Panc1 (cell line): Measurements from ENCODE around the gene CSPG5. TPM values are rescaled to one million over a fixed set of nuclear protein-coding genes. Genes with fewer than 3 reads are reported as not detected.

Experiments used
- ATAC-seq: fragments of 200-7000 bp; cut with Tn5 transposase; 2 replicates; pipeline ENCODE4 v1.9.1; 2020; ENCODE audit warnings: mild to moderate bottlenecking, moderate library complexity
- BruUV-seq: library from RNA; stranded (reverse); fragments of 400-500 nt; replicated peaks from 2 replicates; lab custom pipeline; 2021; lab: Mats Ljungman, UMichigan
- CTCF ChIA-PET: fragments of 300-600 bp; sonication (Branson Sonifier 250); formaldehyde crosslinking; loops from one replicate; lab custom pipeline; 2022; ENCODE audit warnings: antibody characterized with exemption; lab: Charles Lee
- POLR2A ChIA-PET: fragments of 300-600 bp; sonication (Branson Sonifier 250); formaldehyde crosslinking; loops from one replicate; lab custom pipeline; 2022; ENCODE audit warnings: antibody characterized with exemption; lab: Charles Lee
- DNase-seq: peaks from one replicate; pipeline ENCODE4 v3.0.0-alpha.2; 2010; ENCODE audit warnings: low read depth, low spot score
- H3K27ac ChIP-seq: 2 replicates; pipeline ENCODE4 v1.5.1; 2011; ENCODE audit warnings: mild to moderate bottlenecking, low read length, inconsistent platforms
- H3K27me3 ChIP-seq: fragments of 200-500 bp; sonication (Bioruptor generic); 2 replicates; pipeline ENCODE4 v1.6.0; 2014; ENCODE audit warnings: low read length, inconsistent platforms; ENCODE audit not compliant: control insufficient read depth, insufficient read depth
- H3K36me3 ChIP-seq: fragments of 200-500 bp; sonication (Bioruptor generic); 2 replicates; pipeline ENCODE4 v1.5.1; 2014; ENCODE audit warnings: inconsistent platforms, mild to moderate bottlenecking, low read length, moderate library complexity; ENCODE audit not compliant: control insufficient read depth, insufficient read depth
- H3K4me1 ChIP-seq: 2 replicates; pipeline ENCODE4 v1.5.1; 2011; ENCODE audit warnings: inconsistent platforms, mild to moderate bottlenecking, low read length, moderate library complexity; ENCODE audit not compliant: control insufficient read depth, insufficient read depth
- H3K4me3 ChIP-seq, 2 experiments: 2 replicates each; pipeline ENCODE4 v1.5.1; 2011 to 2012; ENCODE audit warnings: low read depth in 2 of 2, low read length in 2 of 2, mild to moderate bottlenecking in 2 of 2, inconsistent platforms in 1 of 2, moderate library complexity in 1 of 2
- H3K9me3 ChIP-seq: fragments of 200-500 bp; sonication (Bioruptor generic); 2 replicates; pipeline ENCODE4 v1.5.1; 2014; ENCODE audit warnings: low read depth, mild to moderate bottlenecking, inconsistent platforms, low read length, moderate library complexity; ENCODE audit not compliant: control insufficient read depth, insufficient read depth
- POLR2AphosphoS5 ChIP-seq: IDR thresholded peaks from 2 replicates; pipeline ENCODE4 v1.6.1; 2012; ENCODE audit warnings: mild to moderate bottlenecking, low read depth, low read length, moderate library complexity
- REST ChIP-seq, 2 experiments: IDR thresholded peaks; 2 replicates each; pipeline ENCODE4 v1.6.1; 2011 to 2012; ENCODE audit warnings: low read depth in 2 of 2, control low read depth in 1 of 2, low read length in 1 of 2, mild to moderate bottlenecking in 1 of 2, moderate library complexity in 1 of 2; ENCODE audit not compliant: insufficient read depth in 1 of 2
- SIN3A ChIP-seq: IDR thresholded peaks from 2 replicates; pipeline ENCODE4 v1.6.1; 2012; ENCODE audit warnings: low read depth, mild to moderate bottlenecking, low read length, moderate library complexity, borderline replicate concordance; ENCODE audit not compliant: insufficient read depth
- TCF7L2 ChIP-seq: IDR thresholded peaks from 2 replicates; pipeline ENCODE4 v1.6.1; 2011; ENCODE audit warnings: mild to moderate bottlenecking, low read depth, low read length, inconsistent platforms
- in situ Hi-C: cut with HindIII; loops from 2 replicates; pipeline ENCODE4 v1.10.0; 2016; ENCODE audit warnings: low sequenced_read_pairs, low pct_unique_long_range_greater_than_20kb
- intact Hi-C: fragments of 100-400 bp; cut with micrococcal nuclease; formaldehyde crosslinking; loops from one replicate; pipeline ENCODE4 v1.10.0; 2022; ENCODE audit not compliant: unreplicated experiment
- total RNA-seq: library from RNA; stranded (reverse); gene quantifications from one replicate; pipeline ENCODE4 v1.2.1, GENCODE V29; 2021; ENCODE audit not compliant: unreplicated experiment
- TF ChIP-seq, protein P1 (sequence below): fragments of 450-650 bp; IDR thresholded peaks from 2 replicates; pipeline ENCODE4 v1.5.1; 2017; ENCODE audit warnings: mild to moderate bottlenecking

CSPG5 gene
- total RNA-seq, 1 experiment from 2014 or later: 3.2 TPM

DNA sequence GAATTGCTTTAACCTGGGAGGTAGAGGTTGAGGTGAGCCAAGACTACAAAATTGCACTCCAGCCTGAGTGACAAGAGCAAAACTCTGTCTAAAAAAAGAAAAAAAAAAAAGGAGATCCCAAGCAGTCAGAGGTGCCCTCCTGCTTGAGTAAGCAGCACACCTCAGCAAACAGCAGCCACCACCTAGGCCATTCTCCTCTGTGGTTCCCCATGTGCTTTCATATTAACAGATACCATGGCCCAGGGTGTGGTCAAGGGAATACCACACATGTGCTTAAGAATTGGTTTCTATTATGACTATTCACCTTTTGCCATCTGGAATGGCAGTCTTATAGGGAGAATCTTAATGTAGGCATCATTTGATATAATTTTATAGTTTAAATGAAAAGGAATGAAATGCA, 24.7 kb upstream of the CSPG5 start:
- H3K27me3 ChIP-seq: no peaks in the 10 kb centered on the region
- intact Hi-C loops: no loop called here
- CTCF ChIA-PET: no interaction called here
- no TSS peak for BruUV-seq
- no peak for DNase-seq
- no peak overlapping the region for H3K27ac ChIP-seq
- POLR2A ChIA-PET: interaction anchor here (0.7 kb wide), 1 partner anchor 12 kb away, joined by 5 read pairs; no protein-coding TSS in a partner anchor
- no peak overlapping the region for H3K4me3 ChIP-seq
- no peaks in the 10 kb centered on the region for H3K4me1 ChIP-seq
- in situ Hi-C loops: no loop called here
- TF ChIP-seq POLR2AphosphoS5: no peak
- TF ChIP-seq REST (IDR thresholded peaks at IDR 0.05; ENCODE audit: insufficient read depth in 1 of 2, low read depth in 2 of 2, low read length in 1 of 2): no peak
- no peak for TF ChIP-seq SIN3A
- no peak for TF ChIP-seq TCF7L2
- TF ChIP-seq, protein P1, sequence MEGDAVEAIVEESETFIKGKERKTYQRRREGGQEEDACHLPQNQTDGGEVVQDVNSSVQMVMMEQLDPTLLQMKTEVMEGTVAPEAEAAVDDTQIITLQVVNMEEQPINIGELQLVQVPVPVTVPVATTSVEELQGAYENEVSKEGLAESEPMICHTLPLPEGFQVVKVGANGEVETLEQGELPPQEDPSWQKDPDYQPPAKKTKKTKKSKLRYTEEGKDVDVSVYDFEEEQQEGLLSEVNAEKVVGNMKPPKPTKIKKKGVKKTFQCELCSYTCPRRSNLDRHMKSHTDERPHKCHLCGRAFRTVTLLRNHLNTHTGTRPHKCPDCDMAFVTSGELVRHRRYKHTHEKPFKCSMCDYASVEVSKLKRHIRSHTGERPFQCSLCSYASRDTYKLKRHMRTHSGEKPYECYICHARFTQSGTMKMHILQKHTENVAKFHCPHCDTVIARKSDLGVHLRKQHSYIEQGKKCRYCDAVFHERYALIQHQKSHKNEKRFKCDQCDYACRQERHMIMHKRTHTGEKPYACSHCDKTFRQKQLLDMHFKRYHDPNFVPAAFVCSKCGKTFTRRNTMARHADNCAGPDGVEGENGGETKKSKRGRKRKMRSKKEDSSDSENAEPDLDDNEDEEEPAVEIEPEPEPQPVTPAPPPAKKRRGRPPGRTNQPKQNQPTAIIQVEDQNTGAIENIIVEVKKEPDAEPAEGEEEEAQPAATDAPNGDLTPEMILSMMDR: no peak
- no peaks in the 10 kb centered on the region; the same call in none of the 2 replicates for H3K36me3 ChIP-seq
- no peak for ATAC-seq
- no peaks in the 10 kb centered on the region for H3K9me3 ChIP-seq

DNA sequence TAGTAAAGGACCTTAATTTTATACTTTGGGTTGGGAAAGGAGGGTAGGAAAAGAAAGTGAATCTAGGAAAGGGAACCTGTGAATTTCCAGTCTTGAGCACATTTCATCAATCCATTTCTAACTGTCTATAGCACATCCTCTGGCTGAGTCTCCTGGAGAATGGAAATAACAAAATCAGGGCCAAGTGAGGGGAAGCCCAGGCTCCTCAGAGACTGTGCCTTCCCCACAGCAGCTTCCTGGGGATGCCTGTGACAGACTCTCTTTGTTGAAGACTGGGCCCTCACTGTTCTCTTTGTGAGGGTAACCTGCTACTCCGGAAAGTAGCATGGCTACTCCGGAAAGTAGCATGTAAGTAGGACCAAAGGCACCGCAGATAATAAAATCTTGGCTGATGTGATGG, 22.6 kb upstream of the CSPG5 start:
- no peaks in the 10 kb centered on the region for H3K4me1 ChIP-seq
- ChIA-PET CTCF (no interaction called here), POLR2A (interaction anchor here (0.6 kb wide), 1 partner anchor 168 kb away, joined by 3 read pairs; no protein-coding TSS in a partner anchor)
- H3K9me3 ChIP-seq: no peaks in the 10 kb centered on the region
- no peak overlapping the region for H3K27ac ChIP-seq
- intact Hi-C loops (no loop called here), in situ Hi-C loops (no loop called here)
- TF ChIP-seq TCF7L2 (no peak), REST (IDR thresholded peaks at IDR 0.05; ENCODE audit: insufficient read depth in 1 of 2, low read depth in 2 of 2, low read length in 1 of 2) (no peak), SIN3A (no peak), POLR2AphosphoS5 (no peak)
- TF ChIP-seq, protein P1: no peak
- no peak overlapping the region for H3K4me3 ChIP-seq
- DNase-seq (no peak), ATAC-seq (no peak)
- no peaks in the 10 kb centered on the region; the same call in 1 of the 2 replicates for H3K36me3 ChIP-seq
- H3K27me3 ChIP-seq: no peaks in the 10 kb centered on the region
- BruUV-seq: no TSS peak
